GM12875 (cell line): Measurements from ENCODE around the gene HIP1.
A peak's percentile ranks its signal among the peaks of the same experiment; 100 is the strongest.
"Not testable (repeated sequence)": the region's sequence is repeated elsewhere in the genome, so short reads cannot be mapped to it uniquely, and the experiment has no call there.

Source experiments
- H3K4me3 ChIP-seq: one replicate; pipeline ENCODE4 v1.5.1; 2011; ENCODE audit warnings: low read depth, low read length, control low read depth
- CTCF ChIP-seq: IDR thresholded peaks from 2 replicates; pipeline ENCODE4 v1.5.1; 2011; ENCODE audit warnings: low read depth, mild to moderate bottlenecking, control low read depth, inconsistent platforms, low read length, moderate library complexity, borderline replicate concordance; ENCODE audit not compliant: insufficient read depth

The HIP1 gene

GRCh38 chr7:75762350-75762917 lies 23.7 kb upstream of the HIP1 start:
- peak; percentile 61 for TF ChIP-seq CTCF
- H3K4me3 ChIP-seq: no peak overlapping the region

GRCh38 chr7:75761801-75762200 lies 23.1 kb upstream of the HIP1 start:
- H3K4me3 ChIP-seq: not testable (repeated sequence)

GRCh38 chr7:75758491-75758890 lies 19.8 kb upstream of the HIP1 start:
- TF ChIP-seq CTCF: no peak
- H3K4me3 ChIP-seq: no peak overlapping the region

- no peak for TF ChIP-seq CTCF
- H3K4me3 ChIP-seq: no peak overlapping the region
Measured at GRCh38 chr7:75757860-75758259, 19.1 kb upstream of the HIP1 start.

- H3K4me3 ChIP-seq: no peak overlapping the region
- peak; percentile 40; the same call in 1 of the 2 replicates for TF ChIP-seq CTCF
Measured at GRCh38 chr7:75756991-75757676, 18.4 kb upstream of the HIP1 start.

- TF ChIP-seq CTCF: no peak
- no peak overlapping the region for H3K4me3 ChIP-seq
Measured at GRCh38 chr7:75756206-75756990, 17.7 kb upstream of the HIP1 start.

- no peak for TF ChIP-seq CTCF
- no peak overlapping the region for H3K4me3 ChIP-seq
Measured at GRCh38 chr7:75743455-75743859, 4.7 kb upstream of the HIP1 start.
